Measurements from ENCODE around the gene RAB14.
"Not testable (repeated sequence)": the region's sequence is repeated elsewhere in the genome, so short reads cannot be mapped to it uniquely, and the experiment has no call there.

Gene RAB14

GRCh38 chr9:121150188-121150587 is 51.5 kb downstream of the RAB14 start:
- DNase-seq: no peak

- no peak for DNase-seq
Observed at GRCh38 chr9:121144482-121144881, 57.2 kb downstream of the RAB14 start.

- no peak for DNase-seq
Observed at GRCh38 chr9:121143771-121144170, 57.9 kb downstream of the RAB14 start.

GRCh38 chr9:121141706-121142105 is 60.0 kb downstream of the RAB14 start:
- no peak for DNase-seq

GRCh38 chr9:121141306-121141705 is 60.4 kb downstream of the RAB14 start:
- no peak for DNase-seq

- DNase-seq: no peak
Observed at GRCh38 chr9:121140162-121140561, 61.5 kb downstream of the RAB14 start.

GRCh38 chr9:121138973-121139372 is 62.7 kb downstream of the RAB14 start:
- no peak for DNase-seq

GRCh38 chr9:121138561-121138960 is 63.1 kb downstream of the RAB14 start:
- no peak for DNase-seq

- DNase-seq: no peak
Observed at GRCh38 chr9:121135642-121136041, 66.0 kb downstream of the RAB14 start.

- peak; percentile 52 to 63 for DNase-seq
Observed at GRCh38 chr9:121133104-121133816, 68.4 kb downstream of the RAB14 start.

GRCh38 chr9:121129384-121129783 is 72.3 kb downstream of the RAB14 start:
- DNase-seq: not testable (repeated sequence)

All from activated CD4-positive, alpha-beta T cell treated with anti-CD3 and anti-CD28 coated beads for 4 hours (primary cell).